ENCODE results near the gene SURF1. TPM values are rescaled to one million over a fixed set of nuclear protein-coding genes. Genes with fewer than 3 reads are reported as not detected.

SURF1 gene
- total RNA-seq, 1 donor from 2014 or later: 13.9 TPM

Small RNA genes lying within 50 kb of the gene (small RNA-seq; reads per million reads assigned to genes)
- gene RF00019 (not detected), gene SNORD24 (not detected), gene SNORD36A (not detected), gene SNORD36B (not detected), gene SNORD36C (not detected)

Other genes starting within 250 kb of the SURF1 start
- 79.9 TPM for gene RALGDS, start 235.2 kb downstream of the SURF1 start, total RNA-seq
- gene GBGT1, start 192.6 kb downstream of the SURF1 start, total RNA-seq: 2.0 TPM
- not detected for gene OBP2B, start 147.2 kb downstream of the SURF1 start, total RNA-seq
- not detected for gene ABO, start 81.3 kb downstream of the SURF1 start, total RNA-seq
- gene SURF6, start 20.3 kb downstream of the SURF1 start, total RNA-seq: 18.8 TPM
- 15.1 TPM for gene MED22, start 8.4 kb downstream of the SURF1 start, total RNA-seq
- 1,196 TPM for gene RPL7A, start 8.3 kb downstream of the SURF1 start, total RNA-seq
- gene SURF2, start 63 bp upstream of the SURF1 start, total RNA-seq: 17.1 TPM
- 91.3 TPM for gene SURF4, start 19.6 kb upstream of the SURF1 start, total RNA-seq
- 1.2 TPM for gene STKLD1, start 19.9 kb upstream of the SURF1 start, total RNA-seq
- gene REXO4, start 61.5 kb upstream of the SURF1 start, total RNA-seq: 13.5 TPM
- 2.0 TPM for gene ADAMTS13, start 65.9 kb upstream of the SURF1 start, total RNA-seq
- gene CACFD1, start 103.5 kb upstream of the SURF1 start, total RNA-seq: 22.8 TPM
- gene SLC2A6, start 122.6 kb upstream of the SURF1 start, total RNA-seq: 12.6 TPM
- gene MYMK, start 168.5 kb upstream of the SURF1 start, total RNA-seq: not detected
- 2.4 TPM for gene ADAMTSL2, start 178.2 kb upstream of the SURF1 start, total RNA-seq

Data from frontal cortex (tissue), 1 donor.